ENCODE results near the gene SF1.

SF1 gene

DNA sequence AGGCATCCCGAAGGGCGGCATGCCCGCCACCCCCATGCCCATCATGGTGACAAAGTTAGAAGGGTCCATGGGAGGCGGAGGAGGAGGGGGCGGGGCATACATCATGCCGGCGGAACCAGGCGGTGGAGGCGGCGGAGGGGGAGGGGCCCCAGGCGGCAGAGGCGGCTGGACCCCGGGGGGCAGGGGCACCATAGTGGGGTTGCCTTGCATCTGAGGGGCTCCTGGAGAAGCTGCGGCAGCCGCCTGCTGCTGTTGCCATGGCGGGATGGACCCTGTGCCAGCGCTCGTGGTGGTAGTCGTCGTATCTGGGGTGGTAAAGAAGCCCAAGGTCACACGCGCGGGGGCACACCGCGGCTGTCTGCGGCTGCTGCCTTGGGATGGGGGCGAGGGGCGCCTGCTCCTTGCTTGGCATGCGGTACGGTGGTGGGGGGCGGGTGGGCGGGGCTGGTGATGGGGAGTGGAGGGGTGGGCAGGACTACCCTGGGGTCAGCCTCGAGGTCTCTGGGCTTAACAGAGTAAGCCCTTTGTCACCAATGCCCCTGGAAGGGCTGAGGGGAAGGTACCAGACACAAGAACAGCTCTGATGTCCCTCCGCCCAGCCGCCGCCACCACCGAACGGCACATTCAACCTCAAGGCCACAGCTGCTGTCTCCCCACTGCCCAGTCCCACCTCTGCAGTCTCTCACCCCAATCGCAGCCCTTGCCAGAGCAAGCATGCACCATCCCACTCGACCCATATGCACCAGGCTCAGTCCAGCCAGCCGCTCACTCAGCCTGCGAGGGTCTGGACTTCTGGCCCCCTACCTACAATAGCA, 12.3 kb downstream of the SF1 start:
- H3K4me1 ChIP-seq (ENCODE audit: insufficient read depth, insufficient read length): peaks cover 40% of the 10 kb centered on the region
- no peak overlapping the region for H3K4me3 ChIP-seq (ENCODE audit: insufficient read length, low read depth)
- peaks cover 86% of the 10 kb centered on the region for H3K36me3 ChIP-seq (ENCODE audit: insufficient read depth, insufficient read length, low read length)
- no peaks in the 10 kb centered on the region for H3K9me3 ChIP-seq (ENCODE audit: insufficient read depth, low read length)
- DNase-seq (ENCODE audit: low read depth, low spot score): no peak
- no peak overlapping the region for H3K9ac ChIP-seq (ENCODE audit: insufficient read length, low read depth)
- no peaks in the 10 kb centered on the region for H3K27me3 ChIP-seq (ENCODE audit: insufficient read depth, insufficient read length)
- TF ChIP-seq YY1 (IDR thresholded peaks at IDR 0.05; ENCODE audit: insufficient read depth, insufficient read length): no peak
- TF ChIP-seq ZNF274 (IDR thresholded peaks at IDR 0.05; ENCODE audit: low read depth, low read length): no peak
- TF ChIP-seq SUZ12 (IDR thresholded peaks at IDR 0.05; ENCODE audit: extremely low read depth, insufficient read depth, insufficient read length): no peak

DNA sequence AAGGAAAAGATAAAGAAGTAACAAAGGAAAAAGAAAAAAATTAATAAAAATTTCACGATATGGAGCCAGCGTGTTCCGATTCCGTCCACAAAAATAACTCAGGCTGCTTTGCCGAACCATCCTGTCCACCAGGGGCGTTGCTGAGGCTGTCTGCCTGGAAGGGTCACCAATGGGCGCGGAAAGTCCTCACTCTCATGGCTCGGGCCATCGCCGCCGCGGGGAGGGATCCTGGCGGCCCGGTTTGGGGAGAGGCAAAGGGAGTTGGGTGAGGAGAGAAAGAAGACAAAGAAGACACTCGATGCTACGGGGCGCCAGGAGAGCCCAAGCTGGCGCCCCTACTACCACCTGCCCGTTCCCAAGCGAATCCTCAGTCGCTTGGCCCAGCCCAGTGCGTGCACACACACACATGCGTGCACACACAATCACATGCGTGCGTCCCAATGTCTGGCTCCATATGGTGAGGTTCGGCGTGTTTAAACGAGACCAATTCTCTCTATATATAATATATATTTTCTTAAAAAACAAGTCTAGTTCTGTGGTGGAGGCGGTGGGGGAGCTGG, 13.0 kb downstream of the SF1 start:
- no peak for DNase-seq (ENCODE audit: low read depth, low spot score)
- Histone ChIP-seq H3K36me3 (ENCODE audit: insufficient read depth, insufficient read length, low read length) (peaks cover 79% of the 10 kb centered on the region), H3K4me1 (ENCODE audit: insufficient read depth, insufficient read length) (peaks cover 46% of the 10 kb centered on the region), H3K9ac (ENCODE audit: insufficient read length, low read depth) (no peak overlapping the region), H3K27me3 (ENCODE audit: insufficient read depth, insufficient read length) (no peaks in the 10 kb centered on the region), H3K4me3 (ENCODE audit: insufficient read length, low read depth) (no peak overlapping the region), H3K9me3 (ENCODE audit: insufficient read depth, low read length) (no peaks in the 10 kb centered on the region)
- TF ChIP-seq SUZ12 (IDR thresholded peaks at IDR 0.05; ENCODE audit: extremely low read depth, insufficient read depth, insufficient read length) (no peak), ZNF274 (IDR thresholded peaks at IDR 0.05; ENCODE audit: low read depth, low read length) (no peak), YY1 (IDR thresholded peaks at IDR 0.05; ENCODE audit: insufficient read depth, insufficient read length) (no peak)

DNA sequence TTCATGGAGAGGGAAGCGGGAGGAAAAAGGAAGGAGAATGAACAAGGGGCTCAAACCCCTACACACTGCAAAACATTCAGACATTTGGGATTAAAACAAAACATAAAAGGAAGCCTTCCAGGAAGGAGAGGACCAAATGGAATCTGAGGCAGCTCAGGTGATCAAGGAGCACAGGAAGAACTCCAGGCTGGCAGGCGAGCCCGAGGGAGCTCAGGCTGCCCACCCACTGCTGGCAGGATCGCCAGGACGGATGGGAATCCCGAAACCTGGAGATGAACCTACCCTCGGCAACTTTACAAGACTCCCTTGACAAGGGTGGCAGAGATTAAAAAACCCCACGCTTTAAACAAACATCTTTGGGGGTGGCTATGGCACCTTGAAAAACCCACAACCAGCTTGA, 13.6 kb downstream of the SF1 start:
- Histone ChIP-seq H3K4me1 (ENCODE audit: insufficient read depth, insufficient read length) (peaks cover 52% of the 10 kb centered on the region), H3K4me3 (ENCODE audit: insufficient read length, low read depth) (no peak overlapping the region), H3K9ac (ENCODE audit: insufficient read length, low read depth) (no peak overlapping the region), H3K27me3 (ENCODE audit: insufficient read depth, insufficient read length) (no peaks in the 10 kb centered on the region), H3K36me3 (ENCODE audit: insufficient read depth, insufficient read length, low read length) (peaks cover 73% of the 10 kb centered on the region), H3K9me3 (ENCODE audit: insufficient read depth, low read length) (no peaks in the 10 kb centered on the region)
- DNase-seq (ENCODE audit: low read depth, low spot score): no peak
- TF ChIP-seq SUZ12 (IDR thresholded peaks at IDR 0.05; ENCODE audit: extremely low read depth, insufficient read depth, insufficient read length) (no peak), ZNF274 (IDR thresholded peaks at IDR 0.05; ENCODE audit: low read depth, low read length) (no peak), YY1 (IDR thresholded peaks at IDR 0.05; ENCODE audit: insufficient read depth, insufficient read length) (no peak)

DNA sequence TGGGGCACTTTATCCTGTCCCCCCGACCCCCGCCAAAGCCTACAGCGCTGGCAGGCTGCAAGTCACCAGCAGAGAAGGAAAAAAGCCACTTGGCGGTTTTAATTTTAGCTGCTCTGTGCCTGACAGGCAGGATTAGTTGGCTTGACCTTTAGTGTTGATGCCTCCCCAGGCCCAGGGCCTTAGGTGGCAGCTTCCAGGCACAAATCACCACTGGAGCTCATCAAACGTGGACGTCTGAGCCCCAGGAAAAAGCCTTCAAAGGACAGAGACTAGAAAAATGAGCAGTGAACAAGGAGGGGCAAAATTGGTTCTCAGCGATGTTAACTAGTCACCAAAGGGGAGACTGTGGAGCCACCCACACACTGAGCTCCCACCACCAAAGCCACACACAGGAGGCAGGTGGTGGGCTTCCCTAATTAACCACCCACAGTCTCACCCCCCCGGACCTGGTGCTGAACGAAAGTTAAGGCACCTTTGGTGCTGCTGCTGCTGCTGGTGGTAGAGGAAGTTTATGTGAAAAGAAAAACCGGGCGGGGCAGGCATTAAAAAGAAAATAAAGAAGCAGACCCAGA, 14.2 kb downstream of the SF1 start:
- no peak for DNase-seq (ENCODE audit: low read depth, low spot score)
- H3K4me3 ChIP-seq (ENCODE audit: insufficient read length, low read depth): no peak overlapping the region
- H3K27me3 ChIP-seq (ENCODE audit: insufficient read depth, insufficient read length): no peaks in the 10 kb centered on the region
- peak overlapping the region; percentile 65 for H3K9ac ChIP-seq (ENCODE audit: insufficient read length, low read depth)
- H3K9me3 ChIP-seq (ENCODE audit: insufficient read depth, low read length): no peaks in the 10 kb centered on the region
- no peak for TF ChIP-seq SUZ12 (IDR thresholded peaks at IDR 0.05; ENCODE audit: extremely low read depth, insufficient read depth, insufficient read length)
- TF ChIP-seq ZNF274 (IDR thresholded peaks at IDR 0.05; ENCODE audit: low read depth, low read length): no peak
- no peak for TF ChIP-seq YY1 (IDR thresholded peaks at IDR 0.05; ENCODE audit: insufficient read depth, insufficient read length)
- H3K4me1 ChIP-seq (ENCODE audit: insufficient read depth, insufficient read length): peaks cover 58% of the 10 kb centered on the region
- peaks cover 67% of the 10 kb centered on the region for H3K36me3 ChIP-seq (ENCODE audit: insufficient read depth, insufficient read length, low read length)

DNA sequence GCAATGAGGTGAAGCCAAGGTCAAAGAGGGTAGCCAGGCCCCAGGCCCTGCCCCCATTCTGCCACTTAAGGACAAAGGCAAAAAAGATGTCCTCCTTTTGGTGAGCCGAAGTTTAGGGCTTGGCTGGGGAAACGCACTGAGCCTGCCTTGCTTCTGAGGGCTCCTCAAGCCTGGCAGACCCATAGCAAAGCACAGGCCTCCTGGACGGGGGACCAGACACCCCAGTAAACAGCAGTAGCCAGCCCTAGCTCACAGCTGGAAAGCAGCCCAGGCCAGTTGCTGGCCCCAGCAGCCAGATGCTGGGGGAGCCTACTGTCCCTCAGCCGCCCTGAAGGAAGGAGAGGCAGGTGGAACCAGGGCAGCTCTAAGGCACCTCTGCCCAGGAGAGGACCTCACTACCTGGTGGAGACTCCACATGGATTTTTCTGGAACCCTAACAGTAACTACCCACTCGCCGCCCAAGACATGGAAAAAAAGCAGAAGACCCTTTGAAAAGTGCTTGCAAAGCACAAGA, 14.8 kb downstream of the SF1 start:
- Histone ChIP-seq H3K9me3 (ENCODE audit: insufficient read depth, low read length) (no peaks in the 10 kb centered on the region), H3K9ac (ENCODE audit: insufficient read length, low read depth) (peak overlapping the region; percentile 65), H3K4me3 (ENCODE audit: insufficient read length, low read depth) (no peak overlapping the region), H3K4me1 (ENCODE audit: insufficient read depth, insufficient read length) (peaks cover 59% of the 10 kb centered on the region), H3K36me3 (ENCODE audit: insufficient read depth, insufficient read length, low read length) (peaks cover 61% of the 10 kb centered on the region), H3K27me3 (ENCODE audit: insufficient read depth, insufficient read length) (no peaks in the 10 kb centered on the region)
- TF ChIP-seq ZNF274 (IDR thresholded peaks at IDR 0.05; ENCODE audit: low read depth, low read length) (no peak), YY1 (IDR thresholded peaks at IDR 0.05; ENCODE audit: insufficient read depth, insufficient read length) (no peak), SUZ12 (IDR thresholded peaks at IDR 0.05; ENCODE audit: extremely low read depth, insufficient read depth, insufficient read length) (no peak)
- no peak for DNase-seq (ENCODE audit: low read depth, low spot score)

DNA sequence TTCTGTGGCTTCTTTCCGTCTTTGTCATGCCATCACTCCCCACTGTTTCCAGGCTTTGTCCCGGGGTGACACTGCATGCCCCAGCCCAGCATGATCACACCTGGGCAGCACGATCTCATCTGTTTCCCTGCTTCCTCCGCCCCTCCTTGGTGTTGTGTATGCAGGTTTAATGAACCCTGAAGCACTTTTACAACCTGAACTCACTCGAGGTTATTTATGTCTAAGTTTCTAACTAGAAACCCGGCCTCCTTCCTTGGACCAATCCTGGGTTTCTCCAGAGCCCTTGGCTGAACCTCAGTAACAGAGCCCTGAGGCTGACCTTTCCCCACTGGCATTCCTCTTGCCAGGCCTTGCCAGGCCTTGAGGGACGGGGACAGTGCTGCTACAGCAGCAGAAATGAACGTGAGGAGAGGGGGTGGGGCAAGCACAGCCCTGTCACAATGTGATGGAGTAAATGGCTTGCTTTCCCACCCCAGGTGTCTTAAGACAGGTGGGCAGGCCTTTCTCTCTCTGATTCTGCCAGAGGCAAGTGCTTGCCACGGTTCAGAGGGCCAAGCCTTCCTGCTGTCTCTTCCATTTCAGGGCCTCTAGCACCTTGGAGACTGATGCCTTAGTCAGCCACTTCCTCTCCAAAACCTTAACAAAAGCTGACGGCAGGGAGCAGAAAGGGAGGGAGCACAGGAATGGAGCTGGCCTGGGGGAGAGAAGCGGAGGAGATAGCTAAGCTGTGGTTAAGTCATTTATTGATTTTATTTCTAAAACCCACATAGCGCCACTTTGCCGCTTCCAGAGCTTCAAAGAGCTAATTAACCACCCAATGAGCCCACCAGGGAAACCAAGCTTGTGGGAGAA, 15.4 kb downstream of the SF1 start:
- Histone ChIP-seq H3K36me3 (ENCODE audit: insufficient read depth, insufficient read length, low read length) (peaks cover 55% of the 10 kb centered on the region), H3K4me3 (ENCODE audit: insufficient read length, low read depth) (no peak overlapping the region), H3K4me1 (ENCODE audit: insufficient read depth, insufficient read length) (peaks cover 59% of the 10 kb centered on the region), H3K27me3 (ENCODE audit: insufficient read depth, insufficient read length) (no peaks in the 10 kb centered on the region), H3K9ac (ENCODE audit: insufficient read length, low read depth) (peak overlapping the region; percentile 65), H3K9me3 (ENCODE audit: insufficient read depth, low read length) (no peaks in the 10 kb centered on the region)
- no peak for TF ChIP-seq YY1 (IDR thresholded peaks at IDR 0.05; ENCODE audit: insufficient read depth, insufficient read length)
- no peak for TF ChIP-seq SUZ12 (IDR thresholded peaks at IDR 0.05; ENCODE audit: extremely low read depth, insufficient read depth, insufficient read length)
- no peak for TF ChIP-seq ZNF274 (IDR thresholded peaks at IDR 0.05; ENCODE audit: low read depth, low read length)
- peak; percentile 70 for DNase-seq (ENCODE audit: low read depth, low spot score)
